GM18526 (cell line): ENCODE results near the gene EFHD1.

Experiments
- POLR2A ChIP-seq: IDR thresholded peaks from 3 replicates; pipeline ENCODE4 v1.6.1; 2011; ENCODE audit not compliant: insufficient read length; ENCODE audit errors: extremely low read depth

The EFHD1 gene

DNA sequence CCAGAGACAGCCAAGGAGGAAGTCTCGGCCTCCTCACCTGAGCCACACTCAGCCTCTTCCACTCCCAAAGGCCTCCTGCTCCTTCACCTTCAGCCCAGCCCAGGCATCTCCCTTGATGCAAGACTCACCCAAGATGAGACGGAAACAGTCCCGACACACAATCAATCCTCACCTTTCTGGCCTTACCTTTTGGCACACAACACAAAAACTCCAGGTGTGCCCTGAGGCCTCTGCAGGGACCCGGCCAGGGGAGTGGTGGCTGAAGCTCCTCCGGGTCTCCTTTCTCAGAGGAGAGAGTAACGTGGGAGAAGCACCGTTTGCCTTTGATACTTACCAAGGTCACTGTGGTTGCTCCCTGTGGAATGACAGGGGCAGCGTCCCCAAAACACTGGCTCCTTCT lies 23.8 kb upstream of the EFHD1 start:
- TF ChIP-seq POLR2A, result no peak

DNA sequence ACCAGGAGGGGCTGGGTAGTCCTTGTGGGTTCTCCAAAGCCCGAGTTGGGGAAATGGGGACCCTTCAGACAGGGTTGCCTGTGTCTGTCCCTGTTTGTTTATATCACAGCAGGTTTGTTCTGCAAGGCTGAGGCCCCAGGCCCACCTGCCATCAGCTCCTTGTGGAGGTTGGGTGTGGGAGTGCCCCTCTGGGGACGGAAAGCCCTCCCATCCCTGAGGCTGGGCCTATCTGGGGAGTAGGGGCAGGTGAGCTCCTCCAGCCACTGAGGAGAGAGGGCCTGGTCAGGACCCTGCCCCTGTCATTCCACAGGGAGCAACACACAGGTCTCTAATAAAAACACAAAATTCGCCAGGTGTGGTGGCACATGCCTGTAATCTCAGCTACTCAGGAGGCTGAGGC lies 23.3 kb upstream of the EFHD1 start:
- TF ChIP-seq POLR2A, result no peak

DNA sequence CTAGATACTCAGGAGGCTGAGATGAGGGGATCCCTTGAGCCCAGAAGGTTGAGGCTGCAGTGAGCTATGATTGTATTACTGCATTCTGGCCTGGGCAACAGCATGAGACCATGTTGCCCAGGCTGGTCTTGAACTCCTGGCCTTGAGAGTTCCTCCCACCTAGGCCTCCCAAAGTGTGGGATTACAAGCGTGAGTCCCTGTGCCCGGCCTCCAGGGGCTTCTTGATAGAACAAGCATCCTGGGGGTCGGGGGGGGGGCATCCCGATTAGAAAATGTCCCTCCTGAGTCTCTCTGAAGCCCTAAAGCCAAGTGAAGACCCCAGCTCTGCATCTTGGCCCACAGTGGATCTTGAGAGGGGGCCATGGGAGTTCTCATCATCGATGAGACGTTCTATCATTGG lies 22.3 kb upstream of the EFHD1 start:
- no peak for TF ChIP-seq POLR2A

DNA sequence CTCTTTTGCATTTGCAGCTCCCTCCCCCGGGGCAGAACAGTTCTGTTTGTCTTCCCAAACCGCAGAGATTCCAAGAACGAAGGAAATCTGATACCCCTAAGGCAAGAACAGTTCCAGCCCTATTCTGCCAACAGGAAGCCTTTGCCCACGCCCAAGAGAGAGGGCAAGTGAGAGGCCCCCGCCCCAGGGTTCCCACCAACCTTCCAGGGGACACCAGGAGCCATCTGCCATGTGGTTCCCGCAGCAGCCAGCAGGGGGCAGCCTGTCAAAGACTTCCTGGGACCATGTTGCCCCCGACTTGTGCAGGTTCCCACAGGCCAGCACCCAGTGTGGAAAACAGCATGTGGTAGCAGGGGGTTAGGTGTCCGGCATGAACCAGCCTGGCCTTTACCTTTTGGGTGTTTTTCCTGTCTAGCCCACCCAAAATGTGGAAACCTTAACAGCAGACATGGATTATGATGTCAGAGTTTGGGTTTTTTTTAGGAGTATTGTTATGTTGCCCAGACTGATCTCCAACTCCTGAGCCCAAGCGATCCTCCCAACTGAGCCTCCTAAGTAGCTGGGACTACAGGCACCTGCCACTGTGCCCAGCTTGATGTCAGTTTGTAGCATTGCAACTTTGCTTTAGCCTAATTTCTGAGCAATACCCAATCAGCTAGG lies 21.7 kb upstream of the EFHD1 start:
- no peak for TF ChIP-seq POLR2A

DNA sequence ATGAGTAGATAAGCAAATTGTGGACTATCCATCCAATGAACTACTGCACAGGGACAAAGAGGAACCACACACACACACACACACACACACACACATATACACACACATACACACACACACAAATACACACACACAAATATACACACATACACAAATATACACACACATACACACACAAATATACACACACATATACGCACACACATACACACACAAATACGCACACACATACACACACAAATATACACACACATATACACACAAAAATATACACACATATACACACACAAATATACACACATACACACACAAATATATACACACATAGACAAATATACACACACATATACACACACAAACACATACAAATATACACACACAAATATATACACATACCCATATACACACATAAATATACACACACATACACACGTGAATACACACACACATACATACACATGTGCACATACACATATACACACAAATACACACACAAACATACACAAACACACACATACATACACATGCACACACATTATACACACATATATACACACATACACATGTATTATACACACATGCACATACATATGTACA lies 19.8 kb upstream of the EFHD1 start:
- no peak for TF ChIP-seq POLR2A

DNA sequence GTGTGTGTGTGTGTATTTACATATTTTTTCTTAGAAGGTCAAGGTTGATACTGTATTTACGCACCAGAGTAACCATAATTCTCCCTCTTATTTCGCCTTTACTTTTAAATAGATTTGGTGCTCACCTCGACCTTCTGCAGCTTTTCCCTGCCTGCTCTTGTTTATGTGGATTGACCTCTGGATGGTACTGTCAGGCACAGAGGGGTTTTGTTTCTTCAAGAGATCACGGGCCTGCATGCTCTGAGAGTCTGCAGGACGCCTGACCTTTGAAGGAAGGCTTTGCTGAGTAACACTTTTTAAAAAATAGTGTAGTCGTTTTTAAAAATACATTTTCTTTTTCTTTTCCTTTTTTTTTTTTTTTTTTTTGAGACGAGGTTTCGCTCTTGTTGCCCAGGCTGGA lies 18.1 kb upstream of the EFHD1 start:
- no peak for TF ChIP-seq POLR2A

DNA sequence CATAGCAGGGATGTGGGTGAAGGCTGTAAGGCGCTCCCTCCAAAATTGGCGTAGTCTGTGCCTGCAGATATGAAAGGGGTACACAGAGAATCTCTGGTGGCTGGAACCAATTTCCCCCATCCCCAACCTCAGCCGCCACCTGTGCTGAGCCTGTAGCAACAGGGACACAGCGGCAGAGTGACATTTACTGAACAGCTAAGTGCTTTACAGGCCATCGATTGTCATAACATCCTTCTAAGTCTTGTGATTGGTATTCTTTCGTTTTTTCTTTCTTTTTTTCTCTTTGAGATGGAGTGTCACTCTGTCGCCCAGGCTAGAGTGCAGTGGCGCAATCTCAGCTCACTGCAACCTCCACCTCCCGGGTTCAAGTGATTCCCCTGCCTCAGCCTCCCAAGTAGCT lies 12.2 kb upstream of the EFHD1 start:
- no peak for TF ChIP-seq POLR2A

DNA sequence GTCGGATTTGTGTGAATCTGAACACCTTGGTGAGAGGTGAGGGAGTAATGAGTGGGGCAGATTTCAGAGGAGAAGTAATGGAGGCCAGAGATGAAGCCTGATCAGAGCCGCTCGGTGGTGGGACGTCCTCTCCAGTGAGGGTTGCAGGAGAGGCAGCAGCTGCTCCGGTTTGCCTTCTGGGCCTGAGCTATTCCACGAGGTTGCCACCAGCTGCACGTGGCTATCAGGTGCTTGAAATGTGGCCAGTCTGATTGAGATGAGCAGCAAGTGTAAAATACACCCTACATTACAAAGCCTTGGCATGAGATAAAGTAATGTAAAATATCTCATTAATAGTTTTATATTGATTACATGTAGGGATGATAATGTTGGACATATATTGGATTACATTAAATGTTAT lies 10.8 kb upstream of the EFHD1 start:
- no peak for TF ChIP-seq POLR2A

DNA sequence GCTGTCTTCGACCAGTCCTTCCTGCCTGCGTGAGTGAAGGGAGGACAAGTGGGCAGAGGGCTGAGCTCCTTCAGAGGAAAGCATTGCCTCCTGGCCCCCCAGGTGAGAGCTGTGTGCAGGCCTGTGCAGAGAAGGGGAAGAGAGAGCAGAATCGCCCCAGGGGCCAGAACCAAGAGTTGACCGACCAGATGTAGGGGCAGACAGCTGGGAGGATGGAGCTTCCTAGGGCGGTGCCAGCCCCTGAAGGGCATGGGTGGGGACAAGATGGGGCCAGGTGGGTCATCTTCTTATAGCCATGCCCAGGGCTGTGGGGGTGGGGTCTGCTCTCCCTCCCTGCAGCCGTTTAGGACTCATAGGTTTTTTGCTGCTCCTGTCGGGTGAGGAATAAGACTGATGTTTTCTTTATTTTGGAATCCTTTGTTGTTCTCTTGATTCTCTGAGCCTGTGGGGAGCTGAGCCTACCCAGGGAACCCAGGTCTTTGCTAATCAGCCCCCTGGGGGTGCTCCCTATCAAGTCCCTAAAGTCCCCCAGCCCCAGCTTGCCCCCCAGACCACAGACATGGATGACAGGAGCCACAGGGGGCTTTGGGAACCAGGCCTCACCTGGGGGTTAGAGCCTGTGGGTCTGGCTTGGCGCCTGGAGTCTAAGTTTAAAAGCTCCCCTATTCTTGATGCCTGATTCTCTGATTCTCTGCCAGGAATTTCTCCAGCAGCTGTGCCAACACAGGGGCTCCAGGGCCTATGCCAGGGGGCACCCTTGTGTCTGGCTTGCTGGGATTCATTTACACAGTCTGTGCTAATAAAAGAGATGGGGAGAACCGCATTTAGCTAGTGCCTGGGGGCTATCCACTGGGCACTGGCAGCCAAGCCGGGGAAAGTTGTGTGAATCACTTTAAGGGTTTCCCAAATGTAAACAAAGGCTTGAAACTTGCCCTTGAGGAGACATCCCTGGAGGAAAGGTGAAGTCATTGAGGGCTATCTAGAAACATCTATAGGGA lies 9.3 kb upstream of the EFHD1 start:
- no peak for TF ChIP-seq POLR2A

DNA sequence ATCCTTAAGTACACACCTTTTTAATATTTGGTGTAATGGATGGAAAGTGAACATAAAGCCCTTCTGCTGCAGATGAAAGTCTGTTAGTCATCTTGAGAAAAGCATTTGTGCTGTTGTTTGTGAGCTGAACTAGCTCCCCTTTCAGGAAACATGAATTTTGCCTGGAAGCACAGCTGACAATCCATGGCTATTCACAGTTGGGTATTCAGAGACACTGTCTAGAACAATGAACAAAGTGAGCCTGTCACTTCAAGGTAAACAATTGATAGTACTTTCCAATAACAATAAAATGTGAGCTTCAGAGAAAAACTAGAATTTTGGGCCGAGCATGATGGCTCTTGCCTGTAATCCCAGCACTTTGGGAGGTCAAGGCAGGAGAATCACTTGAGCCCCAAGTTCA lies 6.8 kb upstream of the EFHD1 start:
- TF ChIP-seq POLR2A, result no peak

DNA sequence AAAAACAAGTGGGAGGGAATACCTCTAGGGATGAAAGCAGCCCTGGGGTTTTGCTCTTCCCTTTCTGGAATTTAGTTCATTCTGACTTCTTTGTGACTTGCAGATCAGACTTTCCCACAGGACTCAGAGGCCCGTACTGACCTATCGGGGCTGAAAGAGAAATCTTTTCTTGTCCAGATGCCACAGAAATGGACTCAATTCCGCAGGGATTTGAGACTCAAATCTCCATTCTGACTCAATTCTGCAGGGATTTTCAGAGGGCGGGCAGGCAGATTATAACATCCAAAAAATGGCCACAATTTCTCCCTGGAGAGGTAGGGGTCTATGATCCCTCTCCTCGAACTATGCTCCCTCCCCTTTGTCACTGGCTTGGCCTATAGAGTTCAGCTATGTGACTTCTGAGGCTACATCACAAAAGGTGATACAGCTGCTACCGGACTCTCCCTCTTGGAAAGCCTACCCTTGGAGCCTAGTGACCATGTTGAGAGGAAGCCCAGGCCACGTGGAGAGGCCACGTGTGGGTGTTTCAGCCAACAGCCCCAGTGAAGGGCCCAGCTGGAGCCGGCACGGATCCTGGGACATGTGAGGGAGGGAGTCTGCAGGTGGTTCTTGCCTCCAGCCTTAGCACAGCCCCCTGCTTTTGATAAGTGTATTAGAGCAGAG lies 4.8 kb upstream of the EFHD1 start:
- no peak for TF ChIP-seq POLR2A

DNA sequence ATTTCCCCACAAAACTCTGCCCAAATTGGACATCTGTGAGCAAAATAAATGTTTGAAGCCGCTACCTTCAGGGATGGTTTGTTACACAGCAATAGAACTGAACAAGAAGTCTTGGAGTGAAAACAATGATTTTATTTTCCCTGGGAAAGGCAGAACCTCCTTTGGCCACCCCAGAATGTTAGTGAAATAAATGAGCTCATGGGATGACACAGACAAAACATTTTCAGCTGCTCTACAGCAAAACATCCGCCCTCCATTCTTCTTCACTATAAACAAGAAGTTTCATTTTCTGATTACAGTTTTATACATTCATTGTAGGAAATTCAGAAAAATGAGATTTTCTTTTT lies 4.3 kb upstream of the EFHD1 start:
- no peak for TF ChIP-seq POLR2A

DNA sequence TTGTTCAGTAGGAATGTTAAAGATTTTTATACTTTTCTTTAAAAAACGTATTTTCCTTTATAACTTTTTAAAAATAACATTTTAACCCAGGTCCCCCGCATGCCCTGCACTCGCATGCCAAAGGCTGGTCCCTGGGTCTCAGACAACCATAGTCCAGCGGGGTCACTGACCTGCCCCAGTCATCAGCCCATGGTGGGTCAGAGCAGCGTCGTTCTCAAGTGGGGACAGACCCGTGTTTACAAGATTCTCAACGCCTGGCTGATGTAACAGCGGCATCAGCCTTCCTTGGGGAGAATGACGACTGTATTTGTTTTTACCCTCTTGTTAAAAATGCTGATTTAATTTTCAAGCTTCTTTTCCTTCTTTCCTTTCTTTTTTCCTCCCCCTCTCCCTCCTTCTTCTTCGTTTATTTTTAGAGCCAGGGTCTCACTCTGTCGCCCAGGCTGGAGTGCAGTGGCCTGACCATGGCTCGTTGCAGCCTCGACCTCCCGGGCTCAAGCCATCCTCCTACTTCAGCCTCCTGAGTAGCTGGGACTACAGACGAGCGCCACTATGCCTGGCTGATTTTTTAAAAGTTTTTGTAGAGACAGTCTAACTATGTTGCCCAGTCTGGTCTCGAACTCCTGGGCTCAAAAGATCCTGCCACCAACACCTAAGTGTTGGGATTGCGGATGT lies 1.0 kb upstream of the EFHD1 start:
- no peak for TF ChIP-seq POLR2A

DNA sequence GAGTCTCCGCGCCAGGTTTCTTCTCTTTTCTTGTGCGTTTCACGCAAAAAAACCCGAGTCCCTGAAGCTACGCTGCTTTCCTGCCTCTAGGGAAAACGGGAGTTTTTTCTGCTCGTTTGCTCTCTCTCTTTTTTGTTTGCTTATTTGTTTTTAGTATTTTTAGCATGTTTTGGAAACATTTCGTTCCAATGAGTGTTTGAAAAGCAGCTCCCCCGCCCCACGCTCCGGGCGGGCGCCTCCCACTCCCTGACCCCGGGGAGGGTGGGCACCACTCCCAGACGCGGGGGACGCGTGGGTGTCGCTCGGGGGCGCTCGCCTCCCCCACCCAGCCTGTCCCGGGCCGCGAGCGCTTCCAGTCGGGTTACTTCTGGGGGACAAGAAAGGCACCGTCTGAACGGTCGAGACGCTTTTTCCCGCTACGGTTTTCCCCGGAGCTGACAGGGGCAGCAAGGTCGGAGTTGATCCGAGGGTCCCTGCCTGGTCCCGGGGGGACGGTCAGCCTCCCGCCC lies 446 bp upstream of the EFHD1 start:
- no peak for TF ChIP-seq POLR2A
